Left lung (tissue), 10 donors: ENCODE results near the gene CTNNA3. TPM values are rescaled to one million over a fixed set of nuclear protein-coding genes. Genes with fewer than 3 reads are reported as not detected.

Experiments used
- ATAC-seq: fragments of 200-7000 bp; cut with Tn5 transposase; one replicate; pipeline ENCODE4 v1.9.1; 2020; ENCODE audit warnings: moderate library complexity
- DNase-seq, 4 donors: peaks; one replicate each; pipeline ENCODE4 v3.0.0-alpha.2; 2013 to 2020
- H3K27ac ChIP-seq, 2 donors: fragments of 200-600 bp; sonication (generic) in 1 of 2; one replicate each; pipeline versions ENCODE4 v1.5.0 to v1.8.0; 2020 to 2021
- H3K27me3 ChIP-seq, 2 donors: fragments of 200-600 bp; sonication (generic) in 1 of 2; one replicate each; pipeline versions ENCODE4 v1.5.0 to v1.8.0; 2020 to 2021
- H3K36me3 ChIP-seq, 2 donors: fragments of 200-600 bp; sonication (generic) in 1 of 2; one replicate each; pipeline versions ENCODE4 v1.5.0 to v1.8.0; 2020 to 2021
- H3K4me1 ChIP-seq, 2 donors: fragments of 200-600 bp; one replicate each; pipeline ENCODE4 v1.8.0; 2021
- H3K4me3 ChIP-seq, 2 donors: fragments of 200-600 bp; sonication (generic) in 1 of 2; one replicate each; pipeline versions ENCODE4 v1.5.0 to v1.8.0; 2020 to 2021; ENCODE audit warnings: mild to moderate bottlenecking in 1 of 2
- H3K9me3 ChIP-seq, 2 donors: fragments of 200-600 bp; sonication (generic) in 1 of 2; one replicate each; pipeline versions ENCODE4 v1.5.0 to v1.8.0; 2020 to 2021
- intact Hi-C, 2 donors: fragments of 100-400 bp; cut with DNase I; formaldehyde crosslinking; loops; one replicate each; pipeline versions ENCODE4 v1.11.2 to v1.14.2; 2022
- polyA plus RNA-seq, 6 donors: library from polyadenylated mRNA; unstranded; fragments of 120-200 nt; gene quantifications; one replicate each; pipeline ENCODE4 v1.2.1, GENCODE V29; 2013; ENCODE audit not compliant: insufficient read length in 6 of 6
- total RNA-seq, 2 donors: library from RNA; stranded (reverse); fragmentation: NEBNext Ultra II Directional; extraction: Animal tissue kit (Norgen Biotek cat#: 25700); gene quantifications; one replicate each; pipeline ENCODE4 v1.2.1, GENCODE V29; 2021
- TF ChIP-seq, protein P1 (sequence below), 2 donors: fragments of 200-600 bp; sonication (generic) in 1 of 2; IDR thresholded peaks; one replicate each; pipeline versions ENCODE4 v1.5.0 to v1.8.0; 2021; ENCODE audit warnings: antibody characterized with exemption in 2 of 2
- donor health status: DM: no; HTN: yes; CAD: no.
- donor health status: DM: no; HTN: no; CAD: no.

CTNNA3 gene
- total and polyA plus RNA-seq, 8 donors, result 1.1 to 8.2 (median 6.6) TPM; not detected in 1

DNA sequence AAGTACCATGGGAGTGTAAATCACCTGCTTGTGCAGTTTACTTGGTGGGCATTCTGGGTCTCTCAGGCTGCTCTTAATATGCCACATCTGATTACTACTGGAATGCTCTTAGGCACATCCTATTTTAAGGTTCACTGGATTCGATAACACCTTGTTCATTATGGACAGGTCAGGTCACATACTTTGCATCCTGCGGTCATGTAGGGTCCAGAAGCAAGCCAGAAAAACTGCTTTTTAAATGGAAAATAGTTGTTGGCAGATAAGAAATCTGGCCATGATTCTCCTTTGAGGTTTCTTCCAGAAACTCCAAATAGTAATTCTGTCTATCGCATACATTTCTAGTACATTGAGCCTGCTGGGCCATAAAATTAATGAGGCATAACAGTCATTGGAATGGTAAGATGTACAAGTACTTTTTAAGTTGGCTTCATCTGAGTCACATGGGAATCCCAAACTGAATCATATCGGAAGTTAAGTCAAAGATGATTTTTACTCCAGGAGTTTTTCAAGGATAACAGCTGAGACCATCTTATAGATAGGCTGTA, 398.3 kb downstream of the CTNNA3 start:
- Histone ChIP-seq H3K27me3 (no peaks in the 10 kb centered on the region), H3K36me3 (no peaks in the 10 kb centered on the region), H3K4me1 (no peaks in the 10 kb centered on the region), H3K27ac (no peak overlapping the region), H3K9me3 (no peaks in the 10 kb centered on the region), H3K4me3 (no peak overlapping the region)
- ATAC-seq (no peak), DNase-seq (no peak)
- TF ChIP-seq, protein P1, sequence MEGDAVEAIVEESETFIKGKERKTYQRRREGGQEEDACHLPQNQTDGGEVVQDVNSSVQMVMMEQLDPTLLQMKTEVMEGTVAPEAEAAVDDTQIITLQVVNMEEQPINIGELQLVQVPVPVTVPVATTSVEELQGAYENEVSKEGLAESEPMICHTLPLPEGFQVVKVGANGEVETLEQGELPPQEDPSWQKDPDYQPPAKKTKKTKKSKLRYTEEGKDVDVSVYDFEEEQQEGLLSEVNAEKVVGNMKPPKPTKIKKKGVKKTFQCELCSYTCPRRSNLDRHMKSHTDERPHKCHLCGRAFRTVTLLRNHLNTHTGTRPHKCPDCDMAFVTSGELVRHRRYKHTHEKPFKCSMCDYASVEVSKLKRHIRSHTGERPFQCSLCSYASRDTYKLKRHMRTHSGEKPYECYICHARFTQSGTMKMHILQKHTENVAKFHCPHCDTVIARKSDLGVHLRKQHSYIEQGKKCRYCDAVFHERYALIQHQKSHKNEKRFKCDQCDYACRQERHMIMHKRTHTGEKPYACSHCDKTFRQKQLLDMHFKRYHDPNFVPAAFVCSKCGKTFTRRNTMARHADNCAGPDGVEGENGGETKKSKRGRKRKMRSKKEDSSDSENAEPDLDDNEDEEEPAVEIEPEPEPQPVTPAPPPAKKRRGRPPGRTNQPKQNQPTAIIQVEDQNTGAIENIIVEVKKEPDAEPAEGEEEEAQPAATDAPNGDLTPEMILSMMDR (IDR thresholded peaks at IDR 0.05), result no peak
- intact Hi-C loops, result no loop called here

DNA sequence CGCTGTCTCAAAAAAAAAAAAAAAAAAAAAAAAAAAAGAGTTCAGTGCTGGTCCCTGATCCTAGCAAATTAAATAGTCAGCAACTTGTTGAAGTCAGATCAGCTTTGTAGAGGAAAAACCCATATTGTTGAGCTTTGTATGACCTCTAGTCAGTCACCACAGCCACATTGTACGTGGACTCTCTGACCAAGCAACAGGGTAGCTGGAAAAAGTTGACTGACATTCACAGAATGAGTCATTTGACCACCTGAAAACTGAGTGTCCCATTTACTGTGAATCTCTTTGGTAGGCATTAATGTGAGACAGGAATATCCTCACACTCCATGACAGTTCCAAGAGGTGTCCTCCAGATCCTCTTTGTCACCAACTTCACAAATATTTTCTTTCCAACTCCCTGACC, 399.1 kb downstream of the CTNNA3 start:
- H3K27ac ChIP-seq, result no peak overlapping the region
- ATAC-seq (no peak), DNase-seq (no peak)
- no peaks in the 10 kb centered on the region for H3K27me3 ChIP-seq
- intact Hi-C loops, result no loop called here
- no peaks in the 10 kb centered on the region for H3K4me1 ChIP-seq
- no peaks in the 10 kb centered on the region for H3K9me3 ChIP-seq
- TF ChIP-seq, protein P1 (IDR thresholded peaks at IDR 0.05), result no peak
- H3K36me3 ChIP-seq, result no peaks in the 10 kb centered on the region
- H3K4me3 ChIP-seq, result no peak overlapping the region

DNA sequence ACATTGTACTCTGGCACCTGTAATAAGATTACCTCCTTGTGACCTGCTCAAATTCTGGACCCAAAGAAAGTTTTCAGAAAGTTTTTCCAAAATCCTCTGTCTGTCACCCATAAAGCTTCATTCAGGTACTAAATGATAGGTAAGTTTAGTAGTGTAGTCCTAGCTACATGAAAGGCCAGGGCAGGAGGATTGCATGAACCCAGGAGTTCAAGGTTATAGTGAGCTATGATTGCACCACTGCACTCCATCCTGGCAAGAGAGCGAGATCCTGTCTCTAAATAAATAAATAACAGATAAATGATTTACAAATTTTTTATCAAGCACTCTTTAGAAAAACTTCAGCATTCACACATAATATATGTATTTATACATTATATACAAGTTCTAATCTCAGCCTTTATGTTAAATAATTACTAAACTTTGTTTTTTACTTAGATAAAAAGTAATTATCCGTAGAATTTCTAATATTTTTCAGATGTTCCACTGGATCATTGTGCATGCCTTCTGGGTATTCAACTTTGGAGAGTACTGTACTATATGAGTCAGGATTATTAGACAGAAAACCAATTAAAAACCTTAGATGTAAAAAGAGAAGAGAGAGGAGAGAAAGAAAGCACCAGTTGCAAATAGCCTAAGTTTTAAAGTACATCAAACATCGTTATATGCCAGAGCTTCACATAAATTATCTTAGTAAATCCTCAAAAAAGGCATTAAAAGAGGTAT, 407.1 kb downstream of the CTNNA3 start:
- Histone ChIP-seq H3K36me3 (no peaks in the 10 kb centered on the region), H3K9me3 (no peaks in the 10 kb centered on the region), H3K27me3 (no peaks in the 10 kb centered on the region), H3K27ac (no peak overlapping the region), H3K4me3 (no peak overlapping the region), H3K4me1 (no peaks in the 10 kb centered on the region)
- intact Hi-C loops, result no loop called here
- no peak for DNase-seq
- TF ChIP-seq, protein P1 (IDR thresholded peaks at IDR 0.05), result no peak
- ATAC-seq, result no peak

DNA sequence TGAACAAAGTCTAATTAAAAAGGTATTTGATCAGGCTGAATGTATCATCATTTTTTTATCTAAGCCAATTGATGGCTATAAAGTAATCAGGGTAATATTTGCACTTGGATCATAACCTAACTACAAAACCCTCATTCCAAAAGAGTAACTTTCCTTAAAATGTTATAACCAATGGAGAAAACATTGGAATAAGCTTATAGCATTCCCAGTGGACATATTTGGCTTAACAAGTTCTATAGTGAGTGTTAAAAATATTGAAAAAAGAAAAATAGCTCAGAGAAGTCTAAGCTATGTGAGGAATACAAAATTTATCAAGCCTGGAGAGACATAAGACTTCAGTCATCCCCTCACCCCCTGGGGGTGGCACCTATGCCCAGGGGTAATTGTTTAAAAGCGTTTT, 411.4 kb downstream of the CTNNA3 start:
- Histone ChIP-seq H3K27ac (no peak overlapping the region), H3K36me3 (no peaks in the 10 kb centered on the region), H3K4me3 (no peak overlapping the region), H3K4me1 (no peaks in the 10 kb centered on the region), H3K27me3 (no peaks in the 10 kb centered on the region), H3K9me3 (no peaks in the 10 kb centered on the region)
- DNase-seq (no peak), ATAC-seq (no peak)
- TF ChIP-seq, protein P1 (IDR thresholded peaks at IDR 0.05), result no peak
- intact Hi-C loops, result no loop called here

DNA sequence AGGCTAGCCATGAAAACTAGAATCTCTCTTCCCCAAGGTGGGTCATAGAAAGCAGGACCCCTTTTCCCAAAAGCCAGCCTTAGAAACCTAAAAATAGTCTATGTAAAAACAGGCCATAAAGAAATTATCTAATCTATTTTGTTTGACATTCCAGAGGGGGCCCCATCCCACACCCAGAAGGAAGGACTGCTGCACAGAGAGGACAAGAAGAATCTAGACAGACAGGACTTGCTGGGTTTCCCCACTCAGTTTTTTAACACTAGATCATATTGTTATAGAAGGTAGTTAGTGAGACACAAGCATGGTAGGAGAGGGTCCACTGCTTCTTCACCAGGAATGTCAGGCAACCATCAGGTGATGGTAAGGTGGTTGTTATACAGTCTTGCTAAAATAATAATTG, 413.1 kb downstream of the CTNNA3 start:
- intact Hi-C loops, result no loop called here
- Histone ChIP-seq H3K9me3 (no peaks in the 10 kb centered on the region), H3K36me3 (no peaks in the 10 kb centered on the region), H3K27ac (no peak overlapping the region), H3K4me1 (no peaks in the 10 kb centered on the region), H3K4me3 (no peak overlapping the region), H3K27me3 (no peaks in the 10 kb centered on the region)
- no peak for DNase-seq
- TF ChIP-seq, protein P1 (IDR thresholded peaks at IDR 0.05), result no peak
- ATAC-seq, result no peak
